AG20443 (cell line): ENCODE data around the gene HAS3.
A peak's percentile ranks its signal among the peaks of the same experiment; 100 is the strongest.
"Not testable (repeated sequence)": the region's sequence is repeated elsewhere in the genome, so short reads cannot be mapped to it uniquely, and the experiment has no call there.

Experiments used
- DNase-seq: peaks from one replicate; pipeline ENCODE4 v3.0.0; 2012; ENCODE audit warnings: low spot score, mixed read lengths

HAS3 gene

DNA sequence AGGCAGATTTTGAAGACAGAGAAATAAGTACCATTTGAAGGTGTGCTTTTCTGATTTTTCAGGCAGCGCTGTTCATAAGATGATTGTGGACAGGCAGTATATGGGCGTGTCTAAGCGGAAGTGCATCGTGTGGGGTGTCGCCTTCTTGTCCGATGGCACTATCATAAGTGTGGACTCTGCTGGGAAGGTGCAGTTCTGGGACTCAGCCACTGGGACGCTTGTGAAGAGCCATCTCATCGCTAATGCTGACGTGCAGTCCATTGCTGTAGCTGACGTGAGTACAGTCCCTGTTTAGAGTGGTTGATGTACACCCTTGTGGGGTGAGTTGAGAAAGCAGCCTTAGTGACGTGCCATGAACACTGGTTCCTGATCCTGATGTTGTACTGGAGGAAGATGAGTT lies 37.7 kb downstream of the HAS3 start:
- no peak for DNase-seq

DNA sequence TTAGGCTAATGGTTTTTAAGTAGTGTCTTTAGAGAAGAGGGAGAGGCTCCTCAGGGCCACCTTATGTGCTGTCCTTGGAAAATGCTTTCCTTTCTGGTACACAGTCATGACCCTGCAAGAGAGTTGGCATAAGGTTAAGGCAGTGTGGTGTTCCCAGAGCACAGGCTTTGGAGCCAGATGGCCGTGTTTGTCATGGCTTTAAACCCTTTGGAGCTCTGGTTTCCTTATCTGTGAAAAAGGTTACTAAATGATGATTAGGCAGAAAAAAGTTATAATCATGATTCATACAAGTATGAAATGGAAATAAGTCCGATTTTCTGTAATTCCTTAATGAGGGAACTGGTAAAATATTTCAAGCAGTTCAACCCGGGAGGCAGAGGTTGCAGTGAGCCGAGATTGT lies 40.2 kb downstream of the HAS3 start:
- DNase-seq, result peak; percentile 16

DNA sequence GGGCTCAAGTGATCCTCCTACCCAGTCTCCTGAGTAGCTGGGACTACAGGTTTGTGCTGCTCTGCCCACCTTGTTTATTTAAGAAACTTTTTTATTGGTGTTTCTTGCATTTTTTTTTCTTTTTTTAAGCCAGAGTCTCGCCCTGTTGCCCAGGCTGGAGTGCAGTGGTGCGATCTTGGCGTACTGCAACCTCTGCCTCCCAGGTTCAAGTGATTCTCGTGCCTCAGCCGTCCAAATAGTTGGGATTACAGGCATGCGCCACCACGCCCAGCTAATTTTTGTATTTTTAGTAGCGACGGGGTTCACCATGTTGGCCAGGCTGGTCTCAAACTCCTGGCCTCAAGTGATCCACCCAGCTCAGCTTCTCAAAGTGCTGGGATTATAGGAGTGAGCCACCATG lies 44.2 kb downstream of the HAS3 start:
- DNase-seq, result not testable (repeated sequence)

DNA sequence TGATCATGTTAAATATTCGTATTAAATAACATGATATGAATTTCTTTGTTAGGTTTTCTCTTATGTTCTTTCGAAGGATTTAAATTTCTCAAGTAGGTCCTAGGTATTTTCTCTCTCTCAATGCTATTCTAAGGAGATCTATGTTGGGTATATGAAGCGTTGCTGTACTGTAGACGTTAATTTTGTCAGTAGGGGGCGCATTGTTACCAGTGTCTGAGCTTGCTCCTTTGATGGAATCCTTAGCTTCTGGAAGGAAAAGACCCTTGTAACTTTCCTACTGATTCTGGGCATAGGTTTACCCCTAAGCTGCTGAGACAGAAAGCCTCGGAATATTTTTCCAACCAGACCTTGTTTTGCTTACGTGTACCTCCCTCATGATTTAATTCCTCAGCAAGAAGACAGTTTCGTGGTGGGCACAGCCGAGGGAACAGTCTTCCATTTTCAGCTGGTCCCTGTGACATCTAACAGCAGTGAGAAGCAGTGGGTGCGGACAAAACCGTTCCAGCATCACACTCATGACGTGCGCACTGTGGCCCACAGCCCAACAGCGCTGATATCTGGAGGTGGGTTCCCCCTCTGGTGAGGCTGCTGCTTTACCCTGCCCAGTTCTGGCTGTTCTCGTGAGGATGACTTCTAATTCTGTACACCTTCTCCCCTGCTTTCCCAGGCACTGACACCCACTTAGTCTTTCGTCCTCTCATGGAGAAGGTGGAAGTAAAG lies 44.9 kb downstream of the HAS3 start:
- peak; percentile 74 for DNase-seq

DNA sequence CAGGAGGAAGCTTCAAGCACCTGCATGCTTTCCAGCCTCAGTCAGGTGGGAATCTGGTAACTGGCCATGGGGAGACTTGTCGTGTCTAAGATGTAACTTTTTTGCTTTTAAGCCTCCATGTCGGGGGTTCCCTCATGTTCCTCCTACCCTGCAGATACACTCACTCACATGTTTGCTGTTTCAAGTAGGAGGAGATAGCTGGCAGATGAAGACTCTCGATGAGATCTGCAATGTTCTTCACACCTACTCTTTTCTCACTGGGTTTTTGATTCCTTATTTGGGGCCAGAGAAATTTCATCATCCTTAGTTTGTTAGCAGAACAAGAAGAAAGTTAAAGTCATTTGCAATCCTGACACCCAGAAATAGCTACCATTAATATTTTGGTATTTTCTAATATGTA lies 51.7 kb downstream of the HAS3 start:
- no peak for DNase-seq

DNA sequence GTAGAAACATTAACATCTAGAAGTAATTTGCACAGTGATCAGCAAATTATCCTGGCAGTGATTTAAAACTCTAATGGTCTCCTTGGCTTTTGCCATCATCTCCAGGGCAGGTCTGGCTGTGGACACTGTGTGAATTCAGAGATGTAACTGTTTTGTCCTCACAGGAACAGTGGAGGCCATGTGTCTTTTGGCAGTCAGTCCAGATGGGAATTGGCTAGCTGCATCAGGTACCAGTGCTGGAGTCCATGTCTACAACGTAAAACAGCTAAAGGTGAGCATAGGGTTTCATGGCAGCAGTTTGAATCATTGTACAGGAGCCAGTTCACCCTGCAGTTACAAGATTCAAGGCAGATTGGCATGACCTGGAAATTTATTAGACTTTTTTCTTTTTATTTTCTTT lies 54.7 kb downstream of the HAS3 start:
- no peak for DNase-seq

DNA sequence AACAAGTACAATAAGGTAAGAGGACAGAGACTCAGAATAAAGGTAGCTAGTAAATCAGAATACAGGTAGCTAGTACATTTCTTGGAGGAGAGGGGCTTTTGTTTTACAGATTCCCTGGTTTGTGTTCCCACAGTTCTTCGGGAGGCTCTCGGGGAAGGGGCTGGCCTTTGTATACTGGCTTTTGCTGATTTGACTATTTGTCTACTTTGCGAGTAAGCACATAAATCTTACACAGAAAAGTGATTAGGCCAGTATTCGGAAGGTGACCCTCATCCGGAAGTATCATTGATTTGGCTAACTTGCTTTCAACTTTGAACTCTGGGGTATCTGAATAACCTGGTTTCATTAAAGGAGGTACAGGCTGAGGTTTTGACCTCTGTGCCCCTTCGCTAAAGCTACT lies 60.1 kb downstream of the HAS3 start:
- no peak for DNase-seq

DNA sequence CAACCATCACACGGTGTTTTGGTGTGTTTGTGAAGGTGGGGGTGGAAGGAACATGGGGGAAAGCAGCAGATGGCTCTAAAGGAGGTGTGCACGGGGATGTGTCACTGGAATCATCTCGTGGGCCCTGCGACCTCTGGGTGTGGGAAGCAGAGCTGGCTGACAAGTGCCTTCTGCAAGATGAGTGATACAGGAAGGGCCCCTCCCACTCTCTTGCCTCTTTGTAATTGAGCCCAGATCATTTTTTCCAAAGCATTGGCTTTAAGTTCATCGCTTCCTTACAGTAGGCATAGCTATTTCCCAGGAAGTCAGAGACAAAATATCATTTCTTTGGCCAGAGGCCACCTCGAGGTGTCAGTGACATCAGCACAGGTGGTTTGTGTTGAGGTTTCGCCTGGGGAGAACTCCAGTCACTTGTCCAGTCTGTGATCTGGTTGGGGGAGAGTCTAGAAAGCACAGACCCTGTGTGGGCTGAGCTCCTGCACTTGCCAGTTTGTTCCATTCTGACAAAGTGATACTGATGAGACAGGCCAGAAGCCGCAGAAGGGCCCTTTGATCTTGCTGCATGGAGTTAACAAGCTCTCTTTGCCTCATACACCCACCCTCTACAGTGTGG lies 60.9 kb downstream of the HAS3 start:
- DNase-seq, result peak; percentile 62

DNA sequence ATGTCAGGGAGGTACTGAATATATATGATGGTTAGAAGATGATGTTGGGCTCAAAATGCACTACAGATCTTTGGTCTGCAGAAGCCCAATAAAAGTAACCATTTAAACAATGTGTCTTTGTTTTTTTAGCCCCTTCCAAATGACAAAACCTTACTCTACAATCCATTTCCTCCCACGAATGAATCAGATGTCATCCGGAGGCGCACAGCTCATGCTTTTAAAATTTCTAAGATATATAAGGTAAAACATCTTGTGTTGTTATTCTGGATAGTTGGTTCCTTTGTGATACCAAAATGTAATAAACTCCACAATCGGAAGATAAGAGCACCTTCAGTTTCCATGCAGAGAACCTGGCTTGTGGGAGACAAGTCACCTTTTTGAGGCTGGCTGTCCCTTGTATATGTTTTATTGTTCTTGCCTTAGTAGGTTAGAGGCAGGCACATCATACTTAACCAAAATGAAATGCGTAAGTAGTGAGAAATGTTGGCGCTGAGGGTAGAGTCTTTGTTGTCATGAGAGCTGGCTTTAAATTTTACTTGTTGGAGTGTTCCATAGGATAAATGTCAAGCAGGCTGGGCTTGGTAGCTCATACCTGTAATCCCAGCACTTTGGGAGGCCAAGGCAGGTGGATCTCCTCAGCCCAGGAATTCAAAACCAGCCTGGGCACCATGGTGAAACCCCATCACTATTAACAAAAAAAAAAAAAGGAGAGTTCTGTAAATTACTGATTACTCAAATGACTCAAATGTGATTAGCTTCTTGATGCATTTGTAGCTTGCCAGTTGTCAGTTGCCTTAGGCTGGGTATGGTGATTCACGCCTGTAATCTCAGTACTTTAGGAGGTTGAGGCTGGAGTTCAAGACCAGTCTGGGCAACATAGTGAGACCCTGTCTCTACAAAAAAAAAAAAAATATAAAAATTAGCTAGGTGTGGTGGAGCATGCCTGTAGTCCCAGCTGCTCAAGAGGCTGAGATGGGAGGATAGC lies 61.8 kb downstream of the HAS3 start:
- no peak for DNase-seq
